ENCODE results near the gene PCP4. TPM values are rescaled to one million over a fixed set of nuclear protein-coding genes. Genes with fewer than 3 reads are reported as not detected.

The PCP4 gene
- total RNA-seq, 1 donor from 2014 or later: not detected

DNA sequence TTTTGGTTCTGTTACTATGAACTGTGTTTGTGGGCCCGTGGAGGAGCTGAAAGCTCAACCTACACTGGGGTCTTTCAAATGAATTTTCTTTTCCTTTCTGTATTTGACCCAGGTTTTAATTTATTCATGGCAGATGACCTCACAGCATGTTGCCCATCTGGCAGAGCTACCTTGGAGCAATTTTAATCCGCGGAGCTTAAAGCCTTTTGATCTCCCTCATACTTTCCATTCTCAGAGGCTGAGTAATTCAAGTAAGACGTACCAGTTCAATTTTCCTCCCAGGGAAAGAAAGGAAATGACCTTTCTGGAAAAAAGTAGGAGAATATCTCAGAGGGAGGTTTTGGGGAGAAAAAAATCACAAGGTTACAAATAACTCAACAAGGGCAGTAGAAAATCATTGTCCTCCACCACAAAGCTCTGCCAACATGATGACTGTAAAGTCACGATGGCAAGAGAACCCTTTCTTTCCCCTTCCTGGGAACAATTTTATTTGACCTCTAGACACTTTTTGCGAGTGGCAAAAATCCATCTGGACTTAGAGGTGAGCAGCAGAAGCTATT lies 21.6 kb upstream of the PCP4 start:
- Histone ChIP-seq H3K9me3 (no peaks in the 10 kb centered on the region), H3K27ac (no peak overlapping the region), H3K36me3 (no peaks in the 10 kb centered on the region), H3K4me1 (no peaks in the 10 kb centered on the region), H3K27me3 (no peaks in the 10 kb centered on the region), H3K4me3 (no peak overlapping the region)
- intact Hi-C loops (cut with DNase I): no loop called here
- DNase-seq (ENCODE audit: low spot score in 2 of 2): no peak
- TF ChIP-seq, protein P1, sequence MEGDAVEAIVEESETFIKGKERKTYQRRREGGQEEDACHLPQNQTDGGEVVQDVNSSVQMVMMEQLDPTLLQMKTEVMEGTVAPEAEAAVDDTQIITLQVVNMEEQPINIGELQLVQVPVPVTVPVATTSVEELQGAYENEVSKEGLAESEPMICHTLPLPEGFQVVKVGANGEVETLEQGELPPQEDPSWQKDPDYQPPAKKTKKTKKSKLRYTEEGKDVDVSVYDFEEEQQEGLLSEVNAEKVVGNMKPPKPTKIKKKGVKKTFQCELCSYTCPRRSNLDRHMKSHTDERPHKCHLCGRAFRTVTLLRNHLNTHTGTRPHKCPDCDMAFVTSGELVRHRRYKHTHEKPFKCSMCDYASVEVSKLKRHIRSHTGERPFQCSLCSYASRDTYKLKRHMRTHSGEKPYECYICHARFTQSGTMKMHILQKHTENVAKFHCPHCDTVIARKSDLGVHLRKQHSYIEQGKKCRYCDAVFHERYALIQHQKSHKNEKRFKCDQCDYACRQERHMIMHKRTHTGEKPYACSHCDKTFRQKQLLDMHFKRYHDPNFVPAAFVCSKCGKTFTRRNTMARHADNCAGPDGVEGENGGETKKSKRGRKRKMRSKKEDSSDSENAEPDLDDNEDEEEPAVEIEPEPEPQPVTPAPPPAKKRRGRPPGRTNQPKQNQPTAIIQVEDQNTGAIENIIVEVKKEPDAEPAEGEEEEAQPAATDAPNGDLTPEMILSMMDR (IDR thresholded peaks at IDR 0.05): no peak

DNA sequence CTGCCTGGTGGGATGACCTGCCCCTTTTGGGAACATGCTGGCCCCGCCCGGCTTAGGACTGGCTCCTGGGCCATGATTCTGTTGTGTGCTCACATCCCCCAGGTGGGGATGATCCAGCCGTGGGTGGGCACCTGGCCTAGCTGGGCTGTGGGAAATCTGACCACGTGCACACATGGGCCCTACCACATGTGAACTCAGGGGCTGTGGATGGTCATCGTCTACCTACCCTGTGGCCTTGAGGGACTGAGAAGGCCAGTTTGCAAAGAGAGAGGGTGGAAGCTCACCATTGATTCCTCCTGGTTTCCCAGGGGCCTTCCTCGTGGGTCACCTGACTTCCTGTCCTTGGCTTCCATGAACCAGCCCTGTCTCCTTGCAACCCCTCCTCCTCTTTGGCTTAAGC lies 19.4 kb upstream of the PCP4 start:
- intact Hi-C loops (cut with DNase I): no loop called here
- no peak overlapping the region for H3K4me3 ChIP-seq

DNA sequence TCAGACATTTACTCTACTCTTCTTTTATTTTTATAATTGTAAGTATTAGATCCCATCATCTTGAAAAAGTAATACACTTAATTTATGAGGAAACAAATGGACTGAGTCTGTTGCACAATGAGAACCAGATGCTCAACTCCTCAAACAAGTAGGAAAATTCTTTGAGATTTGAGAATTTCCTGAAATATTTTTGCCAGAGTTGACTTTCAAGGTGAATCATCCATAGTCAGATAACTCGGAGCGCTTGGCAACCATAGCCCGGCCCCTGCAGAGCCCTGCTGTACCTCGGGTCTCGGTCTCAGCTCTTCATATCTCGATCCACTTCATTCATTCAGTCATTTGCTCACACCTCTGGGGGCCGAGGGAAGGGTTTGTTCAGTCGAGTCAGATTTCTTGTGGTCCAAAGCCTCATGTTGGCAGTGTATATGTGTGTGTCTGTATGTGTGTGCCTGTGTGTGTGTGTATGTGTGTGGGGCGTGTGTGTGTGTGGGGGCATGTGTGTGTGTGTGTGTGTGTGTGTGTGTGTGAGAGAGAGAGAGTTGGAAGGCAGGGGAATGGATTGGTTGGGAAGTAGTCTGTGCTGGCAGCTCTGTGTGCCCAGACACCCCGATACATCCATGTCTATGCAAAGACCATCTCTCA lies 18.1 kb upstream of the PCP4 start:
- no peak for DNase-seq (ENCODE audit: low spot score in 2 of 2)
- no peak overlapping the region for H3K27ac ChIP-seq
- H3K27me3 ChIP-seq: no peaks in the 10 kb centered on the region
- no peaks in the 10 kb centered on the region for H3K9me3 ChIP-seq
- intact Hi-C loops (cut with DNase I): no loop called here
- no peaks in the 10 kb centered on the region for H3K4me1 ChIP-seq
- TF ChIP-seq, protein P1 (IDR thresholded peaks at IDR 0.05): no peak
- H3K36me3 ChIP-seq: no peaks in the 10 kb centered on the region
- H3K4me3 ChIP-seq: no peak overlapping the region

More for the DNA sequence above, 19.4 kb upstream of the PCP4 start:
- H3K9me3 ChIP-seq: no peaks in the 10 kb centered on the region
- DNase-seq (ENCODE audit: low spot score in 2 of 2): no peak
- H3K27me3 ChIP-seq: no peaks in the 10 kb centered on the region
- no peaks in the 10 kb centered on the region for H3K36me3 ChIP-seq
- no peaks in the 10 kb centered on the region for H3K4me1 ChIP-seq
- no peak overlapping the region for H3K27ac ChIP-seq
- TF ChIP-seq, protein P1 (IDR thresholded peaks at IDR 0.05): no peak

DNA sequence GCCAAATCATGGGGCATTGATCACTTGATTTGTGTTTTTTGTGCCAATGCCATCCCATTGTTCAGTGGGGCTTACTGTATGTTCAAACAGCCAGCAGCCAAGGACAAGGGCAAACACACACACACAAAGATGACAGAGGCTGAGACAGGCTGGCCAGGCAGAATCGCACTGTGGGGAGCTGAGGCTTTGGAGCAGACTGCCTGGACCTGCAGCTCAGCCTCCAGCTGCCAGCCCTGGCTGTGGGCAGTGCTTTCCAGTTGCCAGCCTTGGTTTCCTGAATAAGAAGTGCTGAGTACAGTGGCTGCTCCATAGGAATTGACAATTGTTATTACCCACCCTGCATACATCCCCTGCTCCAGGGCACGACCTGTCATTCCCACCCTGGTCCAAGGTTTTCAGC lies 16.9 kb upstream of the PCP4 start:
- H3K27ac ChIP-seq: no peak overlapping the region
- intact Hi-C loops (cut with DNase I): no loop called here
- H3K4me1 ChIP-seq: no peaks in the 10 kb centered on the region
- no peak for DNase-seq (ENCODE audit: low spot score in 2 of 2)
- TF ChIP-seq, protein P1 (IDR thresholded peaks at IDR 0.05): no peak
- H3K9me3 ChIP-seq: no peaks in the 10 kb centered on the region
- H3K4me3 ChIP-seq: no peak overlapping the region
- no peaks in the 10 kb centered on the region for H3K36me3 ChIP-seq
- H3K27me3 ChIP-seq: no peaks in the 10 kb centered on the region

DNA sequence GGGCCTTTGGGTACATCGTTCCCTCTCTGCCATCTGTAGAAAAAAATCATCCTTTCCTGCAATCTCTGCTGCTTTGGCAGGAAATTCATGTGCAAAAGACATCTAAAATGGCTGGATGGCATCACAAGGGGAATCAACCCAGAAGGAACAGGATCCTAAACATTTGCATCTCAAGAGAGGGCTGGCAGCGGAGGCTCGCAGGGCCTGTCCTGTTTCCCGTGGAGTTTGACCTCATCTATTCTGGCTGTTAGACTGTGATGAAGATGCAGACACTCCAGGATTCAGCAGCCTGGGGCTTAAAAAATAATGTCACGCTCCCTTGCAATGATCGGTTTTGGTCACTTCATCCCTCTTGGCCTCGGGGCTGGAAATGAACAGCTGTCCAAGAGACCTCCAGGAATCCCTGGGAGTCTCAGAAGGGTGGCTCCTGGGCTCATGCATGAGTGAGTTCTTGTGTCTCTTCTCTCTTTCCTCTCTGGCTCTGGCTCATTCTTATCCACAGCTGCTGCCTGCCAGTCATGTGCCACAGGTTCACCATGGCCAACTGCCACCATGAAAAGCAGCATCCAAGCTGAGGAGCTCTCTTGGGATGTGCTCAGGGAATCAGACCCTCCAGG lies 16.1 kb upstream of the PCP4 start:
- intact Hi-C loops (cut with DNase I): no loop called here
- TF ChIP-seq, protein P1 (IDR thresholded peaks at IDR 0.05): no peak
- Histone ChIP-seq H3K36me3 (no peaks in the 10 kb centered on the region), H3K27ac (no peak overlapping the region), H3K27me3 (no peaks in the 10 kb centered on the region), H3K4me1 (no peaks in the 10 kb centered on the region), H3K4me3 (no peak overlapping the region), H3K9me3 (no peaks in the 10 kb centered on the region)
- no peak for DNase-seq (ENCODE audit: low spot score in 2 of 2)
